Measurements from ENCODE around the gene TGM1.

Gene TGM1

DNA sequence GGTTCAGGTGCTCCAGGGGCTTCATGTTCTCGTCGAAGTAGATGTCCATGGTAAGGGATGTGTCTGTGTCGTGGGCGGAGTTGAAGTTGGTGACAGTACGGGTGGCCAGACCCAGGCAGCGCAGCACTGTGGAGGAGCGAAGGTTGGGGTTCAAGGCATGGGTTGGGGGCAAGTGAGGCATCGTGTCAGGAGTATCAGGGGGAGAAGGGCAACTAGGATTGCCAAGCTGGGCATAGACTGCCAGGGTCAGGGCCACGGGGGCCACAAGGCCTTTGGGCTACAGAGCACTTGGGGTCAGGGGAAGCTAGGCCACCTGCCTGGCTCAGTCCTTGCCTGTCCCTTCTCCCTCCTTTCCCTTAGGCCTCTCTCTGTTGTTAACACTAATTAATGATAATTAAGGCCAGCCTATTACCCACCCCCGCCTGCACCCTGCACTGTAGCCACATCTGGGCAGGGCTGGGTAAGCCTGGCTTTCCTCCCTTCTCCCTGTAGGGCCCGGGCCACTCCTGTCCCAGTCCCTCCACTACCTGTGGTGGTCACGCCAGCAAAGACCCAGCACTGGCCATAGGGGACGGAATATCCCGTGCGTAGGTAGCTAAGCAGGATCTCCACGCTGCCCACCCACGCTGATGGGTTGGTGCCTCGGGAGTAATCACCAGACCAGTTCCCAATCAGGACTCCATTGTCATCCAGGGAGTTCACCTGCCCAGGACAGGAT, 4.3 kb downstream of the TGM1 start:
- no peaks in the 10 kb centered on the region for H3K27me3 Mint-ChIP-seq
- H3K27ac Mint-ChIP-seq = no peak overlapping the region
- no peak overlapping the region for H3K4me3 Mint-ChIP-seq
- ATAC-seq (replicated peaks) (no peak), DNase-seq (no peak)
- H3K36me3 Mint-ChIP-seq = peaks cover 31 to 45% of the 10 kb centered on the region in 2 donors
- no peaks in the 10 kb centered on the region for H3K4me1 Mint-ChIP-seq
- H3K9me3 Mint-ChIP-seq = no peaks in the 10 kb centered on the region

- DNase-seq = no peak
These were observed 4.9 kb downstream of the TGM1 start for GRCh38 chr14:24258119-24258518.

DNA sequence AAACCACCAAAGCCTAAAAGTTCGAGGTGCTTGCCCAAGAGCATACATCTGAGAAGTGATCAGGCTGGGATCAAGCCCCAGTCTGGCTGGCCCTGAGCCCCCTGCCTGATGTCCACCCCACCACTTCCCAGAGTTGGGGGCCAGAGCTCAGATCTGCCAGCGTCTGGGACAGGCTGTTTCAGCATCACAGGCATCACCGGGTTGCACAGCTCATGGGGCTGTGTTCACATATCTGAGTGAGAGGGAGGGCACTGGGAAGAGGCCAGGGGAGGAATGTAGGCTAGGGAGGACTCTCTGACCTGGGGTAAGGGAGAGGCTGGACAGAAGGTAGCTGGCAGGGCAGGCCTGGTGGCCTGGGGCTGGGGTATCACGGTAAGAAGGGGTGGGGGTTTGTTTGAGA, 6.0 kb downstream of the TGM1 start:
- Mint-ChIP-seq H3K27me3 (no peaks in the 10 kb centered on the region), H3K9me3 (no peaks in the 10 kb centered on the region), H3K4me3 (no peak overlapping the region), H3K4me1 (no peaks in the 10 kb centered on the region), H3K36me3 (peaks cover 25 to 35% of the 10 kb centered on the region in 2 donors), H3K27ac (peak overlapping the region; percentile 1)
- DNase-seq (no peak), ATAC-seq (replicated peaks) (no peak)

More at GRCh38 chr14:24258119-24258518, 4.9 kb downstream of the TGM1 start:
- Mint-ChIP-seq H3K27ac (no peak overlapping the region), H3K4me1 (no peaks in the 10 kb centered on the region), H3K9me3 (no peaks in the 10 kb centered on the region), H3K4me3 (no peak overlapping the region), H3K27me3 (no peaks in the 10 kb centered on the region), H3K36me3 (peaks cover 31 to 45% of the 10 kb centered on the region in 2 donors)
- ATAC-seq (replicated peaks) = no peak

GRCh38 chr14:24255931-24256711, 6.9 kb downstream of the TGM1 start:
- ATAC-seq (replicated peaks) = no peak
- H3K4me3 Mint-ChIP-seq = no peak overlapping the region

GRCh38 chr14:24255438-24255837, 7.5 kb downstream of the TGM1 start:
- no peaks in the 10 kb centered on the region for H3K27me3 Mint-ChIP-seq

More at GRCh38 chr14:24255931-24256711, 6.9 kb downstream of the TGM1 start:
- no peak for DNase-seq
- Mint-ChIP-seq H3K27me3 (no peaks in the 10 kb centered on the region), H3K36me3 (peaks cover 24 to 32% of the 10 kb centered on the region in 2 donors), H3K27ac (no peak overlapping the region), H3K4me1 (peaks cover 0 to 5% of the 10 kb centered on the region in 2 donors), H3K9me3 (no peaks in the 10 kb centered on the region)

GRCh38 chr14:24254630-24255392, 8.2 kb downstream of the TGM1 start:
- peaks cover 5% of the 10 kb centered on the region in 2 donors for H3K4me1 Mint-ChIP-seq

More at GRCh38 chr14:24255438-24255837, 7.5 kb downstream of the TGM1 start:
- Mint-ChIP-seq H3K4me3 (no peak overlapping the region), H3K4me1 (peaks cover 4 to 5% of the 10 kb centered on the region in 2 donors), H3K27ac (no peak overlapping the region), H3K36me3 (peaks cover 24 to 33% of the 10 kb centered on the region in 2 donors), H3K9me3 (no peaks in the 10 kb centered on the region)
- DNase-seq (no peak), ATAC-seq (replicated peaks) (no peak)

GRCh38 chr14:24253936-24254335, 9.0 kb downstream of the TGM1 start:
- H3K9me3 Mint-ChIP-seq = no peaks in the 10 kb centered on the region
- H3K36me3 Mint-ChIP-seq = peaks cover 27 to 33% of the 10 kb centered on the region in 2 donors
- no peak for DNase-seq
- no peak overlapping the region for H3K27ac Mint-ChIP-seq
- no peak overlapping the region for H3K4me3 Mint-ChIP-seq
- no peaks in the 10 kb centered on the region for H3K27me3 Mint-ChIP-seq
- H3K4me1 Mint-ChIP-seq = peaks cover 5% of the 10 kb centered on the region in 2 donors
- no peak for ATAC-seq (replicated peaks)

More at GRCh38 chr14:24254630-24255392, 8.2 kb downstream of the TGM1 start:
- H3K27ac Mint-ChIP-seq = no peak overlapping the region
- DNase-seq = no peak
- no peak for ATAC-seq (replicated peaks)
- no peaks in the 10 kb centered on the region for H3K27me3 Mint-ChIP-seq
- H3K36me3 Mint-ChIP-seq = peaks cover 26 to 33% of the 10 kb centered on the region in 2 donors
- H3K4me3 Mint-ChIP-seq = no peak overlapping the region
- H3K9me3 Mint-ChIP-seq = no peaks in the 10 kb centered on the region

- H3K27me3 Mint-ChIP-seq = no peaks in the 10 kb centered on the region
- H3K4me1 Mint-ChIP-seq = peaks cover 10% of the 10 kb centered on the region in 2 donors
- peaks cover 21 to 33% of the 10 kb centered on the region in 2 donors for H3K36me3 Mint-ChIP-seq
- DNase-seq (no peak), ATAC-seq (replicated peaks) (no peak)
- no peak overlapping the region for H3K27ac Mint-ChIP-seq
- no peaks in the 10 kb centered on the region for H3K9me3 Mint-ChIP-seq
- no peak overlapping the region for H3K4me3 Mint-ChIP-seq
These were observed 10.5 kb downstream of the TGM1 start for GRCh38 chr14:24252289-24253124.

DNA sequence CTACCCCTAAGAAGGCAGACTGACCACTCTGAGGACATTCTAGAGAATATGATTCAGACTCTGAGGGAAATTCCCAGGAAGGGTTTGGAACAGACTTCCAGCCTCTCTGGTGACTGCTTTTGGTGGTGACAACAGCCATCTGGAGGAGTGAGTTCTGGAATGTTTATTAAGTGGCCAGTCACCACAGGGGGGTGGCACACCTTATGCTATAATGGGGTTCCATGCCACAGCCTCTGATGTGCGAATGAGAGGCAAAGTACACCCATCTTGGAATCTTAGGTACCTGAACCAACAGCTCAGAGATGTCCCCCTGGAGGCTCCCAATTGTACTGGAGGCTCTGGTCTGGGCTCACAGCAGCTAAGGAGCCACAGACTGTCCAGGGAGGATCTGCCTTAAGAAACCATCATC, 11.1 kb downstream of the TGM1 start:
- H3K4me1 Mint-ChIP-seq = peaks cover 13 to 16% of the 10 kb centered on the region in 2 donors
- H3K4me3 Mint-ChIP-seq = no peak overlapping the region
- no peaks in the 10 kb centered on the region for H3K9me3 Mint-ChIP-seq
- ATAC-seq (replicated peaks) (no peak), DNase-seq (no peak)
- peaks cover 21 to 29% of the 10 kb centered on the region in 2 donors for H3K36me3 Mint-ChIP-seq
- H3K27ac Mint-ChIP-seq = peak overlapping the region; percentile 21
- H3K27me3 Mint-ChIP-seq = no peaks in the 10 kb centered on the region

- Mint-ChIP-seq H3K4me1 (peaks cover 16 to 20% of the 10 kb centered on the region in 2 donors), H3K27ac (no peak overlapping the region), H3K36me3 (peaks cover 21% of the 10 kb centered on the region in 2 donors), H3K4me3 (no peak overlapping the region), H3K9me3 (no peaks in the 10 kb centered on the region), H3K27me3 (no peaks in the 10 kb centered on the region)
- ATAC-seq (replicated peaks) (no peak), DNase-seq (no peak)
These were observed 12.6 kb downstream of the TGM1 start for GRCh38 chr14:24250354-24250753.

DNA sequence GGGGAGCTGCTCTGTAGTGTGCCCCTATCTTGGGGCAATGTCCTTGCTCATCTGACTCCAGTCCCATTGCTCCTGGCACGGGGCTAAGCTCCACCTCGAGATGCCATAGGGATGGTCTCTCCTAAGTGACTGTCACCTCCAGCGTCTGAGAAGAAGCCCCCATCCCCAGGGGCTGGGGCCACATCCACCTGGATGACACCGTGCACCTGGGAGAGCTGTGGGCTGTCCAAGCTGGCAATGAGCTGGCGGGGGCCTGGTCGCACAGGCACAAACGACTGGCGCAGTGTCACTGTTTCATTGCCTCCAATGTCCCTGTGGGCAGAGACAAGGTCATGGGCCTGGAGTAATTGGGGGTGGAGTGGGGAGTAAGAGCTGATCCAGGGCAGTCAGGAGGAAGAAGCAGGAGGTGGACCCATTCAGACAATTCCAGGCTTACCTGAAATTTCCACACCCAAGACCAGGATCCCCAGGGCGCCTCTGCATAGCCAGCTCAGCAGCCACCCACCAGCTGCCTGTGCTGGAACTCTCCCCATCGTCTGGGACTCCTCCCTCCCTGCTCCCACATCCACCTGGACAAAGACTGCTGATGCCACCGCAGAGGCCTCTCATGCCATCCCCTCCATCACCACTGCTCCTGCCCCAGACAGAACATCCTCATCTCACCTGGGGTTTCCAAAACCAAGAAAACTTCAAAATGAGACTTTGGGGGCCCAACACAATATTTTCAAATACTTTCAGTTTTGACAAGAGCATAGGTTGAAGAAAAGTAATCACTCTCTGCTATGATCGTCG, 13.6 kb downstream of the TGM1 start:
- H3K4me3 Mint-ChIP-seq = no peak overlapping the region
- H3K36me3 Mint-ChIP-seq = peaks cover 12% of the 10 kb centered on the region in 2 donors

DNA sequence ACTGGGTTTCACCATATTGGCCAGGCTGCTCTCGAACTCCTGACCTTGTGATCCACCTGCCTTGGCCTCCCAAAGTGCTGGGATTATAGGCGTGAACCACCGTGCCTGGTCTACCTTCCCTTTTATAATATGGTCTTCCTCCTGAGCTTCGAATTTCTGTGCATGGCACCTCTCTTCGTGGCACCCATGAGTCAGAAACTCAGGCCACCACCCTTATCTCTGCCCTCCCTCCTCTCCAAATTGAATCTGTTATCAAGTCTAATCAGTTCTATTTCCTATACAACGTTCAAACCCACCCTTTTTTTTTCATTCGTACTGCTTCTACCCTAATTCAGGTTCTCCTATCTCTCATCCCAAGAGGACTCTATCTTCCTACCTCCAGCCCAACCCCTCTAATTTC, 15.6 kb downstream of the TGM1 start:
- Mint-ChIP-seq H3K4me3 (peak overlapping the region in 1 of 2 donors; percentile 0), H3K27ac (peak overlapping the region; percentile 75), H3K4me1 (peaks cover 24 to 38% of the 10 kb centered on the region in 2 donors), H3K36me3 (peaks cover 5 to 8% of the 10 kb centered on the region in 2 donors), H3K9me3 (no peaks in the 10 kb centered on the region), H3K27me3 (no peaks in the 10 kb centered on the region)
- no peak for ATAC-seq (replicated peaks)
- DNase-seq = no peak

More for the DNA sequence above, 13.6 kb downstream of the TGM1 start:
- DNase-seq (no peak), ATAC-seq (replicated peaks) (no peak)
- Mint-ChIP-seq H3K9me3 (no peaks in the 10 kb centered on the region), H3K4me1 (peaks cover 18 to 24% of the 10 kb centered on the region in 2 donors), H3K27ac (peak overlapping the region; percentile 16), H3K27me3 (no peaks in the 10 kb centered on the region)

DNA sequence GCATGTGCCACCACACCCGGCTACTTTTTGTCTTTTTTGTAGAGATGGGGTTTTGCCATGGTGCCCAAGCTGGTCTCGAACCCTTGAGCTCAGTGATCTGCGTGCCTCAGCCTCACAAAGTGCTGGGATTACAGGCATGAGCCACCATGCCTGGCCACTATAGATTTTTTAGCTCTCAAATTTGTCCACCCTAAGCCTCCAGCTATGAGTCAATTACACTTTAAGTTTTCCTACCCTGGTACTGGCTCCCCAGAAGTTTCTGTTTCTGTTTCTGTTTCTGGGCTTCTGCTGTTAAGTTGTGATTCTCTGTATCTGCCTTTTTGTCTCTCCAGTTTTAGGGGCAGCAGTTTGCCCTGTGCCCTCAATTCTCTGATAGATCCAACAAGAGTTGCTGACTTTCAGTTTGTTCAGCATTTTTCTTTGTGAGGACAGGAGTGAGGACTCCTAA, 16.2 kb downstream of the TGM1 start:
- Mint-ChIP-seq H3K9me3 (no peaks in the 10 kb centered on the region), H3K36me3 (peaks cover 11% of the 10 kb centered on the region in 2 donors), H3K4me1 (peaks cover 26 to 38% of the 10 kb centered on the region in 2 donors), H3K27me3 (no peaks in the 10 kb centered on the region), H3K4me3 (peak overlapping the region in 1 of 2 donors; percentile 46), H3K27ac (peak overlapping the region; percentile 96)
- DNase-seq = no peak
- no peak for ATAC-seq (replicated peaks)

Data from stimulated activated naive B cell treated with anti-CD40 and anti-IgM and Interleukin-4, amounts not matched to agents 10 μg/mL and 1 μg/mL and 100 μg/mL, for 72 hours (primary cell).